Inferior parietal cortex (tissue), 1 donor: Measurements from ENCODE around the gene KIF21B.
"Not testable (repeated sequence)": the region's sequence is repeated elsewhere in the genome, so short reads cannot be mapped to it uniquely, and the experiment has no call there.

Experiments
- DNase-seq: peaks from one replicate; pipeline ENCODE4 v3.0.0-alpha.2; 2016; ENCODE audit errors: extremely low spot score

KIF21B gene

GRCh38 chr1:200971428-200971903 is 52.0 kb downstream of the KIF21B start:
- DNase-seq: no peak

GRCh38 chr1:200970771-200971427 is 52.6 kb downstream of the KIF21B start:
- no peak for DNase-seq

GRCh38 chr1:200969726-200970561 is 53.6 kb downstream of the KIF21B start:
- no peak for DNase-seq

GRCh38 chr1:200968469-200969410 is 54.8 kb downstream of the KIF21B start:
- DNase-seq: no peak

DNA sequence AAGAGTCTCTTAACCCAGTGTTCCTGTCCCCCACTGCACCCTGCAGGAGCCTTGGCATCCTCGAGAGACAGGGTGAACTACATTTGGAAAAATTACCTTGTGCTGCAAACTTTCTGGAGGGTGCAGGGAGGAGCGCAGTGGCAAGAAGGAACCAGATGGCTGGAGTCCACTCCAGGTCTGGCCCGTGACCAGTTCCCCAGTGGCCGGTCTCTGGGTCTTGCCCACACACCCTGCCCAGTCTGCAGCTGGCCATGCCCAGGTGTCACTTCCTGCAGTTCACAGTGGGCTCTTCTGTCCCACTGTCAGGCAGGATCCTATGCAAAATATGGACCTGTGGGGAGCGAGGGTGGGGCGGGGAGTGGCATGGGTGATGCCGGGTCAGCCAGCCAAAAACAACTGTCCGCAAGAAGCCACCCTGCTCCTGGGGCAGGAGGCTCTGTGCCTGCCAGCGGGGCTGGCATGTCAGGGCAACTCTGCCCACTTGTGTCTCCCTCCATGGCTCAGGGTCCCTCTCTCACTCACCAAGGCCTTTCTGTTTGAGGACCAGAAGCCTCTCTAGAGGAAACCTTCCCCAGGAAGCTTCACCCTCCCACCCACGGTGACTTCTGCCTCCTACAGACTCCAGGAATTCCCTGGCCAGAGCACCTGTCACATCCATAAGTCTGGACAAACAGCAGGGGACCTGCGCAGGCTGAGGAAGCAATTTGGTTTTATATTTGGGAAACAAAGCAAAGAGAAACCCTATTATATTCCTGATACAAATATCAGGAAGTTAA is 55.6 kb downstream of the KIF21B start:
- no peak for DNase-seq

DNA sequence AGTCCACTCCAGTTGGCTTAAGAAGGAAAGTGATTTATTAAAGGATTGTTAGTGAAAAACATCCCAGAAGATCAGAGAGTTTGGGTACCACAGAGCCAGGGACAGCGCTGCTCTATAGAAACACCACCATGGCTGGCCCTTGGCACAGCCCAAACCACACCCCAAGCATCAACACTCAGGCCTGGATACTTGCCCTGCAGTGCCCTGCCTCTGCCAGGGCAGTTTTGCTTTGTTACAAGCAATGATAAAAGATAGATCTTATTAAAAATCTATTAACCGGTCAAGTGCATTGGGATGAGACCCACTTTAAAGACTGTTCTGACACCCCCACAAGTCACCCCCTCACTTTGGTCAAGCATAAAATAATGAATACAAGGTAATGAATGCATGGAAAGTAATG is 56.6 kb downstream of the KIF21B start:
- no peak for DNase-seq

DNA sequence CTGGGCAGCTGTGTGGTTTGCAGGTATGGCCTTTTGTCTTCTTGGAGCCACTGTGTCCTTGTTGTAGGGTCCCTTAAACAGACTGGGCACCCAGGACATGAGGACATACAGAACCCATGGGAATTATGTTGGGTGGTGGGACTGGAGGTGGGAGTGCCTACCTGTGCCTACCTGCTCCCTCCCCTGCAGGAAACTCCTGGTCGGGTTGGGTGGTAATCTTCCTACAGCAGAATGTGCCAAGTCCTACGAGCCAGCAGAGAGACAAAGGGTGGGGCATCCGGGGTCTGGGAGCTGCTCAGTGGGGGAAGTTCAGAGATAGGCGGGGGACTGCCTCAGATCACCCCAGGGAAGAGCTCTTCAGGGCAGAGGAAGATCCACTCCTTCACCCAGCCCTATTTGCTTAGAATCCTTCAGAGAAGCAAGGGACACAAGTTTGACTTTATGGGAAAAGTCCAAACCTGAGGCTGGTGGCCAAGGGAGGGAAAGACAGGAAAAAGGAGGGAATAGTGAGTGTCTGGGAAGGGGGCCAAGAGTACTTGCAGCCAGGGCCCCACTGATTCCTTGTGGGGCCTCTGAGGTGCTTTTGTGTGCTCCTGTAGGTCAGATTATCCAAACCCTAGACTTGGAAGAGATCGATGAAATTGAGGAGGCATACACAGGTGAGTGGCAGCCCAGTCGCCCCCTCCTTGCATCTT is 58.3 kb downstream of the KIF21B start:
- no peak for DNase-seq

GRCh38 chr1:200963888-200964287 is 59.6 kb downstream of the KIF21B start:
- DNase-seq: not testable (repeated sequence)

- DNase-seq: no peak
Measured at GRCh38 chr1:200963076-200963475, 60.4 kb downstream of the KIF21B start.

- no peak for DNase-seq
Measured at GRCh38 chr1:200962631-200963030, 60.9 kb downstream of the KIF21B start.

- DNase-seq: not testable (repeated sequence)
Measured at GRCh38 chr1:200962151-200962550, 61.4 kb downstream of the KIF21B start.

GRCh38 chr1:200960948-200961340 is 62.6 kb downstream of the KIF21B start:
- DNase-seq: no peak

- no peak for DNase-seq
Measured at GRCh38 chr1:200960236-200960947, 63.1 kb downstream of the KIF21B start.

- no peak for DNase-seq
Measured at GRCh38 chr1:200959411-200959921, 64.0 kb downstream of the KIF21B start.

DNA sequence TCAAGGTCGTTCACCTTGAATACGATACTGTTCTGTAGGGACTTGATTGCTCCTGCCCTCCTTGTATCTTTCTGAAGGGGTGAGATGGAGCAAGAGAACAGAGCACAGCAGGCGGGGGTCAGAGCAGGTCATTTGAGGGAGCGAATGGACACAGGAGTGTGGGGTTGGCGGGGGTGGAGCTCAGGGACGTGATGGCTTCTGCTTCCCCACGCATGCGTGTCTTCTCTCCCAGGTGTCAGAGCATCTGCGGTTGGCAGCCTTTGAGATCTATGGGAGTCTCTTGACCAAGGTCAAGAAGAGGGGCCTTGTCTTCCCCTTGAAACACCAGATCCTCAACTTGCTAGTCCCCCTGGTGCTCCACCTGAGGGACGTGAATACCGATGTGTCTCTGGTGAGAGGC is 64.9 kb downstream of the KIF21B start:
- DNase-seq: no peak

- DNase-seq: no peak
Measured at GRCh38 chr1:200954434-200954833, 69.1 kb downstream of the KIF21B start.

GRCh38 chr1:200951016-200951415 is 72.5 kb downstream of the KIF21B start:
- DNase-seq: no peak

- no peak for DNase-seq
Measured at GRCh38 chr1:200949626-200950025, 73.9 kb downstream of the KIF21B start.

GRCh38 chr1:200947059-200947566 is 76.4 kb downstream of the KIF21B start:
- no peak for DNase-seq
